GM23338 (cell line): ENCODE results near the gene SMARCC1. TPM values are rescaled to one million over a fixed set of nuclear protein-coding genes. Genes with fewer than 3 reads are reported as not detected.

Source experiments
- ATAC-seq: fragments of 200-7000 bp; cut with Tn5 transposase; 3 replicates; pipeline ENCODE4 v1.9.1; 2020
- DNase-seq: peaks from one replicate; pipeline ENCODE4 v3.0.0-alpha.2; 2015; ENCODE audit warnings: low spot score
- H2AFZ ChIP-seq: fragments of 200-600 bp; sonication (generic); 2 replicates; pipeline ENCODE4 v1.8.0; 2016; ENCODE audit warnings: antibody characterized with exemption, mild to moderate bottlenecking, moderate library complexity
- H3F3A ChIP-seq: fragments of 200-600 bp; sonication (generic); replicated peaks from 2 replicates; pipeline ENCODE4 v1.8.0; 2017; ENCODE audit warnings: antibody characterized with exemption, mixed run types, low read depth
- H3K27ac ChIP-seq: fragments of 200-600 bp; sonication (generic); 2 replicates; pipeline ENCODE4 v1.6.1; 2016; ENCODE audit warnings: low read depth
- H3K27me3 ChIP-seq: fragments of 200-600 bp; sonication (generic); 2 replicates; pipeline ENCODE4 v1.8.0; 2016; ENCODE audit warnings: mild to moderate bottlenecking, mixed run types, moderate library complexity; ENCODE audit not compliant: insufficient read depth
- H3K36me3 ChIP-seq: fragments of 200-600 bp; sonication (generic); 2 replicates; pipeline ENCODE4 v1.8.0; 2016; ENCODE audit warnings: mild to moderate bottlenecking; ENCODE audit not compliant: insufficient read depth
- H3K4me1 ChIP-seq: fragments of 200-600 bp; sonication (generic); 2 replicates; pipeline ENCODE4 v1.8.0; 2016; ENCODE audit warnings: mild to moderate bottlenecking, moderate library complexity; ENCODE audit not compliant: insufficient read depth
- H3K4me2 ChIP-seq: fragments of 200-600 bp; sonication (generic); 2 replicates; pipeline ENCODE4 v1.7.1; 2017; ENCODE audit warnings: mixed run types
- H3K4me3 ChIP-seq: fragments of 200-600 bp; sonication (generic); 2 replicates; pipeline ENCODE4 v1.6.1; 2016; ENCODE audit warnings: mixed run types
- H3K79me2 ChIP-seq: fragments of 200-600 bp; sonication (generic); replicated peaks from 2 replicates; pipeline ENCODE4 v1.8.0; 2017; ENCODE audit warnings: mild to moderate bottlenecking; ENCODE audit not compliant: insufficient read depth
- H3K9me2 ChIP-seq: fragments of 200-600 bp; sonication (generic); 2 replicates; pipeline ENCODE4 v1.8.0; 2017; ENCODE audit not compliant: insufficient read depth
- H4K20me1 ChIP-seq: fragments of 200-600 bp; sonication (generic); replicated peaks from 2 replicates; pipeline ENCODE4 v1.8.0; 2017; ENCODE audit warnings: mild to moderate bottlenecking; ENCODE audit not compliant: insufficient read depth
- H3K27ac Mint-ChIP-seq: 2 replicates; pipeline ENCODE4 v1.8.0; 2020; ENCODE audit warnings: inconsistent platforms, mild to moderate bottlenecking, moderate library complexity, mixed read lengths
- H3K27me3 Mint-ChIP-seq: 3 replicates; pipeline ENCODE4 v1.8.0; 2022; ENCODE audit warnings: low read depth, mild to moderate bottlenecking, moderate library complexity, mixed read lengths, inconsistent platforms; ENCODE audit not compliant: insufficient read depth, poor library complexity
- H3K36me3 Mint-ChIP-seq: 3 replicates; pipeline ENCODE4 v1.8.0; 2021; ENCODE audit warnings: low read depth, mild to moderate bottlenecking, inconsistent platforms, moderate library complexity, mixed read lengths
- H3K4me1 Mint-ChIP-seq: 3 replicates; pipeline ENCODE4 v1.8.0; 2020; ENCODE audit warnings: mild to moderate bottlenecking, inconsistent platforms, mixed read lengths
- H3K4me3 Mint-ChIP-seq: 3 replicates; pipeline ENCODE4 v1.8.0; 2021; ENCODE audit warnings: moderate library complexity, mild to moderate bottlenecking, inconsistent platforms, mixed read lengths
- H3K9me3 Mint-ChIP-seq: 3 replicates; pipeline ENCODE4 v1.8.0; 2020; ENCODE audit warnings: moderate library complexity, mild to moderate bottlenecking, inconsistent platforms, mixed read lengths
- CREB1 ChIP-seq: fragments of 250-450 bp; sonication (Bioruptor Pico); IDR thresholded peaks from 2 replicates; pipeline ENCODE4 v1.5.0; 2020; ENCODE audit warnings: low read depth, mild to moderate bottlenecking, moderate library complexity
- CTCF ChIP-seq, 2 experiments: fragments of 200-600 bp in 1 of 2; sonication (generic) in 1 of 2; conservative IDR thresholded peaks; 2 replicates each; pipeline versions ENCODE4 v1.5.1 to v1.6.1; 2016 to 2017; ENCODE audit warnings: antibody characterized with exemption in 2 of 2, low read depth in 2 of 2, mild to moderate bottlenecking in 2 of 2, moderate library complexity in 1 of 2
- ETS1 ChIP-seq: IDR thresholded peaks from 2 replicates; pipeline ENCODE4 v1.6.1; 2016; ENCODE audit warnings: antibody characterized with exemption
- EZH2 ChIP-seq: fragments of 200-600 bp; sonication (generic); IDR thresholded peaks from one replicate; pipeline ENCODE4 v1.8.0; 2017; ENCODE audit warnings: antibody characterized with exemption, mild to moderate bottlenecking, low read depth; ENCODE audit not compliant: unreplicated experiment
- EZH2phosphoT487 ChIP-seq: fragments of 200-600 bp; sonication (generic); IDR thresholded peaks from one replicate; pipeline ENCODE4 v1.8.1; 2018; ENCODE audit warnings: antibody characterized with exemption; ENCODE audit not compliant: unreplicated experiment
- JUNB ChIP-seq: IDR thresholded peaks from one replicate; pipeline ENCODE4 v1.6.1; 2016; ENCODE audit warnings: antibody characterized with exemption; ENCODE audit not compliant: unreplicated experiment
- NANOG ChIP-seq: IDR thresholded peaks from 2 replicates; pipeline ENCODE4 v1.6.1; 2016; ENCODE audit warnings: antibody characterized with exemption, borderline replicate concordance
- POLR2AphosphoS5 ChIP-seq: IDR thresholded peaks from 2 replicates; pipeline ENCODE4 v1.6.1; 2016; ENCODE audit warnings: antibody characterized with exemption, low read depth
- REST ChIP-seq: IDR thresholded peaks from one replicate; pipeline ENCODE4 v1.6.1; 2018; ENCODE audit warnings: antibody characterized with exemption; ENCODE audit not compliant: unreplicated experiment
- STAT1 ChIP-seq: IDR thresholded peaks from one replicate; pipeline ENCODE4 v1.6.1; 2016; ENCODE audit warnings: antibody characterized with exemption; ENCODE audit not compliant: unreplicated experiment
- ZNF331 ChIP-seq: fragments of 250-450 bp; sonication (Bioruptor Pico); IDR thresholded peaks from 2 replicates; pipeline ENCODE4 v1.5.0; 2020; ENCODE audit warnings: low read depth, mild to moderate bottlenecking, moderate library complexity
- ZNF462 ChIP-seq: fragments of 250-450 bp; sonication (Bioruptor Pico); IDR thresholded peaks from 2 replicates; pipeline ENCODE4 v1.5.0; 2020; ENCODE audit warnings: mild to moderate bottlenecking, moderate library complexity
- polyA plus RNA-seq: library from polyadenylated mRNA; unstranded; fragments of >200 nt; fragmentation: Nextera tagmentation; extraction: Ambion mirVana; gene quantifications from 2 replicates; pipeline ENCODE4 v1.2.1, GENCODE V29; 2016
- total RNA-seq: library from RNA; depleted of rRNA; stranded (reverse); fragments of >200 nt; shearing (Covaris generic); gene quantifications from 2 replicates; pipeline ENCODE4 v1.2.3, GENCODE V29; 2014

Gene SMARCC1
- total and polyA plus RNA-seq, 2 experiments from 2014 or later, result 105 to 171 TPM

- Mint-ChIP-seq H3K27ac (no peak overlapping the region), H3K4me3 (no peak overlapping the region), H3K27me3 (no peaks in the 10 kb centered on the region), H3K36me3 (peaks cover 81% of the 10 kb centered on the region), H3K4me1 (no peaks in the 10 kb centered on the region), H3K9me3 (no peaks in the 10 kb centered on the region; the same call in 2 of the 3 replicates)
- no peak for ATAC-seq
- H3F3A ChIP-seq, result peaks cover 7% of the 10 kb centered on the region; the same call in 1 of the 2 replicates
- peaks cover 59% of the 10 kb centered on the region for H3K36me3 ChIP-seq
- DNase-seq, result no peak
- H2AFZ ChIP-seq, result no peak overlapping the region
- no peak overlapping the region for H3K27ac ChIP-seq
- peaks cover 2% of the 10 kb centered on the region; the same call in 1 of the 2 replicates for H3K79me2 ChIP-seq
- H3K4me2 ChIP-seq, result no peak overlapping the region
- H3K27me3 ChIP-seq, result no peaks in the 10 kb centered on the region
- H3K4me3 ChIP-seq, result no peak overlapping the region
- no peak for TF ChIP-seq STAT1
- no peak for TF ChIP-seq EZH2phosphoT487
- no peak for TF ChIP-seq ZNF331 (CRISPR knock-in tag)
- TF ChIP-seq REST, result no peak
- no peak for TF ChIP-seq CREB1 (CRISPR knock-in tag)
- TF ChIP-seq EZH2, result no peak
- no peak for TF ChIP-seq POLR2AphosphoS5
- no peak for TF ChIP-seq JUNB
- TF ChIP-seq NANOG, result no peak
- TF ChIP-seq CTCF (conservative IDR thresholded peaks at IDR 0.05; ENCODE audit: low read depth in 2 of 2), result no peak
- no peak for TF ChIP-seq ETS1
- TF ChIP-seq ZNF462 (CRISPR knock-in tag), result no peak
- H3K4me1 ChIP-seq, result no peaks in the 10 kb centered on the region
- H4K20me1 ChIP-seq, result peaks cover 9% of the 10 kb centered on the region
- H3K9me2 ChIP-seq, result no peaks in the 10 kb centered on the region
Observed at GRCh38 chr3:47622671-47623461, 158.8 kb downstream of the SMARCC1 start.
